ENCODE data around the gene SHKBP1. TPM values are rescaled to one million over a fixed set of nuclear protein-coding genes. Genes with fewer than 3 reads are reported as not detected.

SHKBP1 gene
- total and polyA plus RNA-seq, 9 of the 15 experiments (the other 6 are each of a cell fraction or from before 2014, with no cell fraction given) = 1.2 to 58.1 (median 22.3) TPM

GRCh38 chr19:40578442-40578908 lies 1.8 kb downstream of the SHKBP1 start (continued):
- TF ChIP-seq ELK1 (CRISPR knock-in tag; IDR thresholded peaks at IDR 0.05) = no peak
- TF ChIP-seq SETDB1 (IDR thresholded peaks at IDR 0.05; ENCODE audit: low read length) = no peak
- TF ChIP-seq RFX7 (CRISPR knock-in tag; IDR thresholded peaks at IDR 0.05) = no peak
- no peak for TF ChIP-seq TAF15 (IDR thresholded peaks at IDR 0.05; ENCODE audit: low read depth, low read length)
- no peak for TF ChIP-seq PYGO2 (tag; IDR thresholded peaks at IDR 0.05)
- TF ChIP-seq CREB3L1 (IDR thresholded peaks at IDR 0.05; ENCODE audit: borderline replicate concordance, low read depth) = peak; percentile 93
- peak; percentile 58; the same call in 1 of the 2 replicates for TF ChIP-seq CHD2 (IDR thresholded peaks at IDR 0.05; ENCODE audit: low read depth, low read length)
- TF ChIP-seq TCF7 (IDR thresholded peaks at IDR 0.05; ENCODE audit: borderline replicate concordance) = no peak
- no peak for TF ChIP-seq SMAD2 (IDR thresholded peaks at IDR 0.05; ENCODE audit: low read depth, low read length)
- peak; percentile 93 for TF ChIP-seq CREM (IDR thresholded peaks at IDR 0.05; ENCODE audit: low read depth)
- no peak for TF ChIP-seq LCOR (CRISPR knock-in tag; IDR thresholded peaks at IDR 0.05)
- no peak; the same call in 1 of the 2 replicates for TF ChIP-seq KLF6 (CRISPR knock-in tag; IDR thresholded peaks at IDR 0.05; ENCODE audit: borderline replicate concordance)
- TF ChIP-seq HDAC3 (IDR thresholded peaks at IDR 0.05; ENCODE audit: borderline replicate concordance, partially characterized antibody) = no peak
- no peak for TF ChIP-seq ZBTB2 (IDR thresholded peaks at IDR 0.05)
- no peak for TF ChIP-seq TBP (optimal IDR thresholded peaks at IDR 0.05; ENCODE audit: low read depth, low read length)
- TF ChIP-seq ZBTB33 (CRISPR knock-in tag; IDR thresholded peaks at IDR 0.05) = no peak
- no peak for TF ChIP-seq PRPF4 (IDR thresholded peaks at IDR 0.05; ENCODE audit: insufficient read depth, low read depth, low read length, poor library complexity, severe bottlenecking)
- no peak for TF ChIP-seq RNF219 (CRISPR knock-in tag; IDR thresholded peaks at IDR 0.05)
- no peak for TF ChIP-seq MEIS2 (IDR thresholded peaks at IDR 0.05; ENCODE audit: partially characterized antibody)

Data from K562 (cell line).